Right lung (tissue), 5 donors: ENCODE measurements around the gene MUL1. TPM values are rescaled to one million over a fixed set of nuclear protein-coding genes. Genes with fewer than 3 reads are reported as not detected.

Source experiments
- DNase-seq, 2 donors: peaks; one replicate each; pipeline ENCODE4 v3.0.0-alpha.2; 2013
- polyA plus RNA-seq, 5 donors: library from polyadenylated mRNA; unstranded; fragments of 120-200 nt; gene quantifications; one replicate each; pipeline versions ENCODE4 v1.2.1 to v1.2.3, GENCODE V29; 2013; ENCODE audit warnings: inconsistent platforms in 1 of 5, low replicate concordance in 1 of 5; ENCODE audit not compliant: insufficient read length in 5 of 5, insufficient read depth in 1 of 5

Gene MUL1
- polyA plus RNA-seq, 5 donors, result 20.5 to 26.8 (median 23.4) TPM

DNA sequence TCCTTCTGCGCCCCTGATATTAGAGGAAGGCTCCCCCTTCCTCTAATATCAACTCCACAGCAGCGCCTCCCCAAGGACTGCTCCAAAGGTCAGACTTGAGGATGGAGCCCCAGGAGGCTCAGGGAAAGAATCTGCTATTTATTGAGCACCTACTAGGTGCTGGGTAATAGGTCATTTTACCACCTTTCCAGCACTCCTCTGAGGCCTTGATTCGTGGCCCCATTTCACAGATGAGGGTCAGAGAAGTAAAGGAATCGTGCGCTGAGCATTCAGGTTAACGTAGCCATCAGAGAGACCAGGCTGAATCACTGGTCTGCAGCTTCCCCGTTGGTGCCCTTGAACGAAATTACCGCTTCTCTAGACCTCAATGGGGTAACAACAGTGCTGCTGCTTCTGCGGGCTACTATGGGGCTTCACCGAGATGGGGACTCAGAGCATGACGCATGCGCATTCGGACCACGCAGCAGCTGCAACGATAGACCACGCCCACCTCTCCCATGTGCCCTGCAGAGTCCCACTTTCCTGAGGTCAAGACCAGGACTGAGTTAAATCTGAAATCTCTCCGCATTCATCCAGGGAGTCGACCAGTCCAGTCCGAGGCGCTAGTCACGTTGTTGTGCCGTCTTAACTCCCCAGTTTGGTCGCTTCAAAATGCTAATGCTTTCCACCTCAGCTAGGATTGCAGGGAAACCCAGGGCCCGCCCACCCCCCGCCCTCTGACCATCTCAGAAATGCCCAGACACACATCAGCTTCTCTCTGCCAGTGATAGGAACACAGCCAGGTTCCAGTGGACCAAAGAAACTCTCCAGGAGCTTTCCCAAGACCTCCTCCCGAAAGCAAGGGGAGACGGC lies 34.9 kb downstream of the MUL1 start:
- peak in 1 of 2 donors; percentile 55 for DNase-seq

GRCh38 chr1:20472121-20472520 lies 35.8 kb downstream of the MUL1 start:
- no peak for DNase-seq

- no peak for DNase-seq
Measured at GRCh38 chr1:20470194-20470593, 37.8 kb downstream of the MUL1 start.

GRCh38 chr1:20469406-20470076 lies 38.4 kb downstream of the MUL1 start:
- no peak for DNase-seq

DNA sequence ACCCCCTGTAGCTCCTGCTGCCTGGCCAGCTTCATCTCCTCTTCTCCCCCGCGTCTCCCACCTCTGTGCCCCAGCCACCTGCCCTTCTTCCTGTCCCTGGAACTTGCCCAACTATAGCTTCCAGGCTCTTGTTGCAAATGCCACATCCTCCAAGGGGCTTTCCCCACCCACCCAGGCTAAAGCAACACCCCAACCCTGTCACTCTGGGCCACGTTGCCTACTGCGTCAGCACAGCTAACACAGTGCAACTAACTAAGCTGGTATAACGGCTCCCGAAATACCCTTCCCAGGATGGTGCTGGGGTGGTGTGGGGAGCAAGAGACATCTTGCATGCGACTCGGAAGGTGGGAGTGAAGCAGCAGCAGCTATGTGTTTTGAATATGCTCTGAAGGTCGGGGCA lies 41.7 kb downstream of the MUL1 start:
- no peak for DNase-seq

- DNase-seq, result no peak
Measured at GRCh38 chr1:20465187-20465586, 42.8 kb downstream of the MUL1 start.

DNA sequence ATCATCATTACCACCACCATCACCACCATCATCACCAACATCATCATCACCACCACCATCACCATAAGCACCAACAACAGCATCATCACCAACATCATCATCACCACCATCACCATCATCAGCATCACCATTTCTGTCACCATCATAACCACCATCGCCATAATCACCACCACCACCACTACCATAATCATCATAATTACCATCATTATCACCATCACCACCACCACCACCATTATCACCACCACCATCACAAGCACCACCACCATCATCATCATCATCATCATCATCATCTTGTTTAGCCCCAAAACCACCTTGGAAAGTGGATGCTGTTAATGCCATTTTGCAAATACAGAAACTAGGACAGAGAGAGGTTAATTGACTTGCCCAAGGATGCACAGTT lies 44.4 kb downstream of the MUL1 start:
- no peak for DNase-seq

DNA sequence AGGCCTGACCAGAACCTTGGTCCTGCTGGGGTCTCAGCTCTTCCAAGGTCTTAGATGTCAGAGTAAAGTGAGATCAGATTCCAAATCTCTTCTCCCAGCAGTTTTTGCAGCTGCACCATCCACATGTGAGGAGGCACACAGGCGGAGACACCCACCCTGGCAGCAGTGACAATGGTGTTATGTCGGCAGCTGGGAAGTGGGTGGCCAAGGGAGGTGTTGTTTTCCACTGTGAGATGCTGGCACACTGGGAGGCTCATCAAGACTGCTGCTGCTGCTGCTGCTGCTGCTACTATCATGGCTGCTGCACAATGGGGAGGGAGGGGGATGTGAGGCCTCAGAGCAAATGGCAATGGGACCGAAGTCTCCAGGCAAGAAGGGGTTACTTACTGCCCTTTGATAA lies 45.6 kb downstream of the MUL1 start:
- no peak for DNase-seq

DNA sequence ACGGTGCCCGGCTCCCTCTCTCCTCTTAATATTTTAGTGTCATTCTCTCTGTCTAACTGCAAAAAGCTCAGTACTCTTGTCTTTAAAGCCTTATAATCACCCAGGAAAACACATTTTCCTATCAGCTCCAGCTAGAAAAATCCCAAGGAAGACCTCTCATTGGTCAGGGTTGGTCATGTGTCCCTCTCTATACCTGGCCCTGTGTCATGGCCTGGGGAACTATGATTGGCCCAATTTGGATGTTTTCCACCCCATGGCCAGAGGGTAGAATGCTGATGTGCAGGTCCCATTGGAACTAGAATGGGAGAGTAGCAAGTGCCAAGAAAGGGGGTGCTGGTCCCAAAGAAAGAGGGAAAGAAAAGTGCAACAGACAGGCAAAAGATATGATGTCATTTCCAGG lies 49.2 kb downstream of the MUL1 start:
- DNase-seq, result no peak

DNA sequence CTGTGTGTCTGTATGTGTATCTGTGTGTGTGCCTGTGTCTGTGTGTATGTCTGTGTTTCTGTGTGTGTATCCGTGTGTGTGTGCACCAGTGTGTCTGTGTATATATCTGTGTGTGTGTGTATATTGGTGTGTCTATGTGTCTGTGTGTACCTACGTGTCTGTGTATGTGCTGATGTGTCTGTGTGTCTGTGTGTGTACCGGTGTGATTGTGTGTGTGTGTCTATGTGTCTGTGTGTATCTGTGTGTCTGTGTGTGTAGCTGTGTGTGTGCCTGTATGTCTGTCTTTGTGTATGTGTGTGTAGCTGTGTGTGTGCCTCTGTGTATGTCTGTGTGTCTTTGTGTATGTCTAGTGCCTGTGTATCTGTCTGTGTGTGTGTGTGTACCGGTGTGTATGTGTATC lies 53.9 kb downstream of the MUL1 start:
- DNase-seq, result no peak

DNA sequence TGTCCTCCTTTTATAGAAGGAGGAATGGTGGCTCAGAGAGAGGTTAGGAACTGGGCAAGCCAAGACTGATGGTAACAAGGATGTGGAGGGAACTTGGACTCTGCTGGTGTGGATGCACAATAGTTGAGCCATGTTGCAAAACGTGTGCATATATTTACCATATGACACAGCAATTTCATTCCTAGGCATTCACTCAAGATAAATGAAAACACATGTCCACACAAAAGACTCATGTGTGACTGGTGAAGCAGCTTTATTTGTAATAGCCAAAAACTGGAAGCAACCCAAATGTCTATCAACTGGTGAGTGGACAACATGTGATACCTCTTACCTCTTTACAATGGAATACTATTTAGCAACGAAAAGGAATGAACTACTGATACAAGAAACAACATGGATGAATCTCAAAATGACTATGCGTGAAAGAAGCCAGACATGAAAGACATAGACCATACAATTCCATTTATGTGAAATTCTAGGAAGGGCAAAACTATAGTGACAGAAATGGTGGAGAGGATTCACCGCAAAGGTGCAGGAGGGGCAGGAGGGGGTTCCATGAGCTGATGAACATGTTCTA lies 58.1 kb downstream of the MUL1 start:
- DNase-seq, result no peak

Other genes starting within 250 kb of the MUL1 start
- 1 to 10 TPM in 1 of 5 donors, under 1 TPM in 4; 0.45 to 1.2 (median 0.57) TPM for gene VWA5B1, start 217.3 kb downstream of the MUL1 start, polyA plus RNA-seq
- gene CAMK2N1, start 21.9 kb downstream of the MUL1 start, polyA plus RNA-seq, result 10 to 100 TPM; 52.4 to 80.9 (median 70.7) TPM
- 1 to 10 TPM in 1 of 5 donors, under 1 TPM in 4; 0.33 to 1.3 (median 0.37) TPM for gene FAM43B, start 44.4 kb upstream of the MUL1 start, polyA plus RNA-seq
- gene CDA, start 80.9 kb upstream of the MUL1 start, polyA plus RNA-seq, result 1 to 10 TPM in 1 of 5 donors, under 1 TPM in 4; 0.47 to 1.2 (median 0.61) TPM
- 10 to 100 TPM; 32.0 to 36.5 (median 34.0) TPM for gene PINK1, start 125.3 kb upstream of the MUL1 start, polyA plus RNA-seq
- 100 to 1,000 TPM; 210 to 229 (median 215) TPM for gene DDOST, start 153.2 kb upstream of the MUL1 start, polyA plus RNA-seq
- 10 to 100 TPM in 2 of 5 donors, 1 to 10 TPM in 3; 5.5 to 12.1 (median 8.4) TPM for gene KIF17, start 209.9 kb upstream of the MUL1 start, polyA plus RNA-seq
- under 1 TPM in 3 of 5 donors, not detected in 2; 0.05 to 0.19 (median 0.10) TPM for gene SH2D5, start 224.6 kb upstream of the MUL1 start, polyA plus RNA-seq